Ovary (tissue), 3 donors: ENCODE results near the gene MC4R.

Experiments
- EP300 ChIP-seq: sonication (generic); formaldehyde crosslinking; IDR thresholded peaks from one replicate; pipeline ENCODE4 v1.6.1; 2017; ENCODE audit warnings: antibody characterized with exemption
- POLR2A ChIP-seq: fragments of 450-650 bp; IDR thresholded peaks from one replicate; pipeline ENCODE4 v1.6.1; 2017; ENCODE audit warnings: antibody characterized with exemption, mild to moderate bottlenecking, moderate library complexity
- TF ChIP-seq, protein P1 (sequence below), 3 donors: fragments of 450-650 bp in 2 of 3; fragments of 200-600 bp in 1 of 3; IDR thresholded peaks; one replicate each; pipeline versions ENCODE4 v1.5.1 to v1.8.0; 2016 to 2022; ENCODE audit warnings: antibody characterized with exemption in 3 of 3, mild to moderate bottlenecking in 1 of 3
- donor health status: DM: no; HTN: no; CAD: no.

- TF ChIP-seq, protein P1, sequence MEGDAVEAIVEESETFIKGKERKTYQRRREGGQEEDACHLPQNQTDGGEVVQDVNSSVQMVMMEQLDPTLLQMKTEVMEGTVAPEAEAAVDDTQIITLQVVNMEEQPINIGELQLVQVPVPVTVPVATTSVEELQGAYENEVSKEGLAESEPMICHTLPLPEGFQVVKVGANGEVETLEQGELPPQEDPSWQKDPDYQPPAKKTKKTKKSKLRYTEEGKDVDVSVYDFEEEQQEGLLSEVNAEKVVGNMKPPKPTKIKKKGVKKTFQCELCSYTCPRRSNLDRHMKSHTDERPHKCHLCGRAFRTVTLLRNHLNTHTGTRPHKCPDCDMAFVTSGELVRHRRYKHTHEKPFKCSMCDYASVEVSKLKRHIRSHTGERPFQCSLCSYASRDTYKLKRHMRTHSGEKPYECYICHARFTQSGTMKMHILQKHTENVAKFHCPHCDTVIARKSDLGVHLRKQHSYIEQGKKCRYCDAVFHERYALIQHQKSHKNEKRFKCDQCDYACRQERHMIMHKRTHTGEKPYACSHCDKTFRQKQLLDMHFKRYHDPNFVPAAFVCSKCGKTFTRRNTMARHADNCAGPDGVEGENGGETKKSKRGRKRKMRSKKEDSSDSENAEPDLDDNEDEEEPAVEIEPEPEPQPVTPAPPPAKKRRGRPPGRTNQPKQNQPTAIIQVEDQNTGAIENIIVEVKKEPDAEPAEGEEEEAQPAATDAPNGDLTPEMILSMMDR (IDR thresholded peaks at IDR 0.05): no peak
- no peak for TF ChIP-seq POLR2A
- no peak for TF ChIP-seq EP300
Observed at GRCh38 chr18:60385693-60386092, 13.1 kb upstream of the MC4R start.
